Gastrocnemius medialis (tissue), 4 donors: ENCODE results near the gene GBA2. TPM values are rescaled to one million over a fixed set of nuclear protein-coding genes. Genes with fewer than 3 reads are reported as not detected.

Experiments
- ATAC-seq, 2 donors: fragments of 150-250 bp; one replicate each; pipeline ENCODE4 v1.9.1; 2016
- DNase-seq, 2 donors: peaks; one replicate each; pipeline ENCODE4 v3.0.0-alpha.2; 2019
- H3K27ac ChIP-seq, 4 donors: fragments of 200-600 bp; sonication (generic); 1 replicate in 1 of 4; 2 replicates in 3 of 4; pipeline ENCODE4 v1.5.1; 2016 to 2018; ENCODE audit warnings: mild to moderate bottlenecking in 2 of 4, moderate library complexity in 1 of 4
- H3K27me3 ChIP-seq, 3 donors: fragments of 200-600 bp; sonication (generic) in 2 of 3; 1 replicate in 1 of 3; 2 replicates in 2 of 3; pipeline versions ENCODE4 v1.5.1 to v1.6.0; 2016 to 2019; ENCODE audit warnings: mild to moderate bottlenecking in 1 of 3, moderate library complexity in 1 of 3
- H3K36me3 ChIP-seq, 2 donors: fragments of 200-600 bp; sonication (generic) in 1 of 2; one replicate each; pipeline ENCODE4 v1.5.1; 2017 to 2018
- H3K4me1 ChIP-seq, 2 donors: fragments of 200-600 bp; sonication (generic) in 1 of 2; one replicate each; pipeline ENCODE4 v1.5.1; 2016 to 2017; ENCODE audit warnings: mild to moderate bottlenecking in 2 of 2
- H3K4me3 ChIP-seq, 4 donors: fragments of 200-600 bp; sonication (generic) in 3 of 4; 1 replicate in 1 of 4; 2 replicates in 3 of 4; pipeline ENCODE4 v1.5.1; 2016 to 2019; ENCODE audit warnings: mild to moderate bottlenecking in 2 of 4
- H3K9me3 ChIP-seq, 3 donors: fragments of 200-600 bp; sonication (generic) in 2 of 3; 1 replicate in 1 of 3; 2 replicates in 2 of 3; pipeline ENCODE4 v1.5.1; 2016 to 2019
- POLR2A ChIP-seq, 2 donors: fragments of 450-650 bp; IDR thresholded peaks; one replicate each; pipeline ENCODE4 v1.6.1; 2017; ENCODE audit warnings: antibody characterized with exemption in 2 of 2, mild to moderate bottlenecking in 2 of 2, moderate library complexity in 2 of 2
- in situ Hi-C, 4 donors: fragments of 200-750 bp; cut with MboI; loops; one replicate each; pipeline versions ENCODE4 v1.15.0 to v1.8.0; 2017; ENCODE audit warnings: low sequenced_read_pairs in 4 of 4
- intact Hi-C: fragments of 100-400 bp; cut with DNase I; formaldehyde crosslinking; loops from one replicate; pipeline ENCODE4 v1.15.1; 2023; ENCODE audit warnings: low total_unique reads
- total RNA-seq, 4 donors: library from RNA; depleted of rRNA; stranded (reverse); fragments of >200 nt; gene quantifications; one replicate each; pipeline versions ENCODE4 v1.1.0 to v1.2.3, GENCODE V29; 2016
- TF ChIP-seq, protein P1 (sequence below), 5 experiments: fragments of 450-650 bp in 3 of 5; fragments of 200-600 bp in 2 of 5; sonication (generic) in 2 of 5; IDR thresholded peaks in 4 of 5; conservative IDR thresholded peaks in 1 of 5; 1 replicate in 4 of 5; 2 replicates in 1 of 5; pipeline ENCODE4 v1.5.1; 2016 to 2019; ENCODE audit warnings: antibody characterized with exemption in 5 of 5, mild to moderate bottlenecking in 3 of 5, moderate library complexity in 3 of 5

Gene GBA2
- total RNA-seq, 4 donors from 2014 or later, result 47.3 to 63.2 (median 51.4) TPM

GRCh38 chr9:35705372-35705771, 43.7 kb downstream of the GBA2 start:
- H3K9me3 ChIP-seq, result no peaks in the 10 kb centered on the region
- H3K4me3 ChIP-seq, result no peak overlapping the region
- no peaks in the 10 kb centered on the region for H3K4me1 ChIP-seq
- H3K27me3 ChIP-seq, result no peaks in the 10 kb centered on the region
- DNase-seq (no peak), ATAC-seq (no peak)
- intact Hi-C loops (no loop called here), in situ Hi-C loops (no loop called here)
- peaks cover 11 to 95% of the 10 kb centered on the region in 2 donors for H3K36me3 ChIP-seq
- no peak for TF ChIP-seq POLR2A (IDR thresholded peaks at IDR 0.05)
- TF ChIP-seq, protein P1, sequence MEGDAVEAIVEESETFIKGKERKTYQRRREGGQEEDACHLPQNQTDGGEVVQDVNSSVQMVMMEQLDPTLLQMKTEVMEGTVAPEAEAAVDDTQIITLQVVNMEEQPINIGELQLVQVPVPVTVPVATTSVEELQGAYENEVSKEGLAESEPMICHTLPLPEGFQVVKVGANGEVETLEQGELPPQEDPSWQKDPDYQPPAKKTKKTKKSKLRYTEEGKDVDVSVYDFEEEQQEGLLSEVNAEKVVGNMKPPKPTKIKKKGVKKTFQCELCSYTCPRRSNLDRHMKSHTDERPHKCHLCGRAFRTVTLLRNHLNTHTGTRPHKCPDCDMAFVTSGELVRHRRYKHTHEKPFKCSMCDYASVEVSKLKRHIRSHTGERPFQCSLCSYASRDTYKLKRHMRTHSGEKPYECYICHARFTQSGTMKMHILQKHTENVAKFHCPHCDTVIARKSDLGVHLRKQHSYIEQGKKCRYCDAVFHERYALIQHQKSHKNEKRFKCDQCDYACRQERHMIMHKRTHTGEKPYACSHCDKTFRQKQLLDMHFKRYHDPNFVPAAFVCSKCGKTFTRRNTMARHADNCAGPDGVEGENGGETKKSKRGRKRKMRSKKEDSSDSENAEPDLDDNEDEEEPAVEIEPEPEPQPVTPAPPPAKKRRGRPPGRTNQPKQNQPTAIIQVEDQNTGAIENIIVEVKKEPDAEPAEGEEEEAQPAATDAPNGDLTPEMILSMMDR (IDR thresholded peaks at IDR 0.05 in 4 of 5, conservative IDR thresholded peaks at IDR 0.05 in 1 of 5), result no peak
- no peak overlapping the region for H3K27ac ChIP-seq

DNA sequence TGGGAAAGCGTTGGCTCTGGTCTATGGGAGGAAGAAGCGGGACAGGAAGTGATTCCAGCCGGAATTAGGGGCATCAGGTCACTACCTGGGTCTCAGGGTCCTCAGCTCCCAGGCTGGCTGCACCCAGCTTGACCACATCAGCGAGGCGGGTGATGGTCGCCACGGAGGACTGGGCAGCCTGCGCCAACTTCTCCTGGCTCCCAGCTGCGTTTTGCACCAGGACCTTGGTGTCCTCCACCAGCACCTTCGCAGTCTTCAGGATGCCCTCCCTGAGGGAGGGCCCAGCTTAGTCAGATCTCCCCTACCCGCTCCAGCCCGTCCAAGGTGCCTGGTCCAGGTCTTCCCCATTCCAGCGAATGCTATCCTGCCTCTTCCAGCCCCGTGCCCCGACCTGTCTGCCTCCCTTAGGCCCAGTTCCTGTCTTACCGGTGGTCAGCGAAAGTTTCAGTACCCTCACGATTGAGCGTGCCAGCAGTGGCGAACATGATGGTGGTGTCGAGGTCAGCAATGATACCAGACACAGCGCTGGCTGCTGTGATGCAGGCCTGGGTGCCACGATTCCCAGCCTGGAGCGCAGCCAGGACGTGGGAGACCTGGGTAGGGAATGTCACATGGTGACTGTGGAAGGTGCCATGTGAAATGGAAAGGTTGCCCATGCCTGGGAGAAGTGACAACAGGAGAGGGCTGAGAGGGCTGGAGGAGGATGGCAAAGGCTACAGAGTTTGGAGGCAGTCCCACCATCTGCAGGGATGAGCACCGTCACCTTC, 44.9 kb downstream of the GBA2 start:
- Histone ChIP-seq H3K27me3 (no peaks in the 10 kb centered on the region), H3K36me3 (peaks cover 17 to 100% of the 10 kb centered on the region in 2 donors), H3K27ac (no peak overlapping the region), H3K4me1 (no peaks in the 10 kb centered on the region), H3K4me3 (no peak overlapping the region), H3K9me3 (no peaks in the 10 kb centered on the region)
- DNase-seq, result no peak
- in situ Hi-C loops (no loop called here), intact Hi-C loops (no loop called here)
- ATAC-seq, result no peak
- TF ChIP-seq, protein P1 (IDR thresholded peaks at IDR 0.05 in 4 of 5, conservative IDR thresholded peaks at IDR 0.05 in 1 of 5), result no peak
- TF ChIP-seq POLR2A (IDR thresholded peaks at IDR 0.05), result no peak

DNA sequence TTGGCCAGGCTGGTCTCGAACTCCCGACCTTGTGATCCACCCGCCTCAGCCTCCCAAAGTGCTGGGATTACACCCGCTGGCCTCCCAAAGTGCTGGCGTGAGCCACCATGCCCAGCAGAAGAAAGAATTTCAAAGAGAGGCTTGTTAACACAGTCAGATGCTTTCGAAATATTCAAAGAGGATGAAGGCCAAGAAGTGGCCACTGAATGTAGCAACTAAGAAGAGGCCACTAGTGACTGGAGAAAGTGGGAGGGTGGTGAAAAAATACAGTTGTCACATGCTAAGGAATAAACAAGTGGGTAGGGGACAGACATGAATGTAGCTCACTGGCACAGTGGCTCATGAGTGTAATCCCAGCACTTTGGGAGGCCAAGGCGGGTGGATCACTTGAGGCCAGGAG, 46.3 kb downstream of the GBA2 start:
- intact Hi-C loops, result no loop called here
- no peaks in the 10 kb centered on the region for H3K4me1 ChIP-seq
- H3K9me3 ChIP-seq, result no peaks in the 10 kb centered on the region
- no peaks in the 10 kb centered on the region for H3K27me3 ChIP-seq
- no peak overlapping the region for H3K4me3 ChIP-seq
- no peak for ATAC-seq
- TF ChIP-seq, protein P1 (IDR thresholded peaks at IDR 0.05 in 4 of 5, conservative IDR thresholded peaks at IDR 0.05 in 1 of 5), result no peak
- no peak for TF ChIP-seq POLR2A (IDR thresholded peaks at IDR 0.05)
- H3K27ac ChIP-seq, result no peak overlapping the region
- in situ Hi-C loops, result no loop called here
- no peak for DNase-seq
- peaks cover 17 to 100% of the 10 kb centered on the region in 2 donors for H3K36me3 ChIP-seq

GRCh38 chr9:35700942-35701341, 48.1 kb downstream of the GBA2 start:
- intact Hi-C loops, result no loop called here

More at GRCh38 chr9:35700942-35701341, 48.1 kb downstream of the GBA2 start:
- TF ChIP-seq, protein P1 (IDR thresholded peaks at IDR 0.05 in 4 of 5, conservative IDR thresholded peaks at IDR 0.05 in 1 of 5), result no peak
- no peak for TF ChIP-seq POLR2A (IDR thresholded peaks at IDR 0.05)
- no peak for DNase-seq
- H3K4me3 ChIP-seq, result no peak overlapping the region
- in situ Hi-C loops, result no loop called here
- no peaks in the 10 kb centered on the region for H3K9me3 ChIP-seq
- no peak overlapping the region for H3K27ac ChIP-seq
- ATAC-seq, result no peak
- H3K27me3 ChIP-seq, result no peaks in the 10 kb centered on the region
- H3K36me3 ChIP-seq, result peaks cover 6 to 93% of the 10 kb centered on the region in 2 donors
- peaks cover 4 to 7% of the 10 kb centered on the region in 2 donors for H3K4me1 ChIP-seq
